Aorta (tissue), 5 donors: Measurements from ENCODE around the gene FTCDNL1. TPM values are rescaled to one million over a fixed set of nuclear protein-coding genes. Genes with fewer than 3 reads are reported as not detected.

ENCODE experiments used
- ATAC-seq: fragments of 200-7000 bp; cut with Tn5 transposase; one replicate; pipeline ENCODE4 v1.9.1; 2022; ENCODE audit warnings: moderate library complexity; ENCODE audit not compliant: low FRiP score
- DNase-seq, 2 donors: peaks; one replicate each; pipeline ENCODE4 v3.0.0-alpha.2; 2020
- H3K27ac ChIP-seq, 2 donors: one replicate each; pipeline ENCODE4 v1.5.1; 2013; ENCODE audit warnings: low read length in 2 of 2, mild to moderate bottlenecking in 2 of 2, moderate library complexity in 2 of 2, control low read depth in 1 of 2, inconsistent platforms in 1 of 2, low read depth in 1 of 2
- H3K27me3 ChIP-seq, 2 donors: one replicate each; pipeline ENCODE4 v1.6.1; 2013; ENCODE audit warnings: control low read depth in 1 of 2, low read length in 1 of 2, mild to moderate bottlenecking in 1 of 2, moderate library complexity in 1 of 2; ENCODE audit not compliant: insufficient read depth in 2 of 2, control insufficient read depth in 1 of 2
- H3K36me3 ChIP-seq, 2 donors: one replicate each; pipeline ENCODE4 v1.6.1; 2013; ENCODE audit warnings: control low read depth in 1 of 2, low read length in 1 of 2, mild to moderate bottlenecking in 1 of 2; ENCODE audit not compliant: insufficient read depth in 2 of 2, control insufficient read depth in 1 of 2
- H3K4me1 ChIP-seq, 2 donors: one replicate each; pipeline ENCODE4 v1.6.1; 2013; ENCODE audit warnings: low read length in 2 of 2, control low read depth in 1 of 2, mild to moderate bottlenecking in 1 of 2, moderate library complexity in 1 of 2; ENCODE audit not compliant: insufficient read depth in 2 of 2, control insufficient read depth in 1 of 2
- H3K4me3 ChIP-seq, 2 donors: one replicate each; pipeline ENCODE4 v1.5.1; 2013; ENCODE audit warnings: low read length in 2 of 2, control low read depth in 1 of 2, mild to moderate bottlenecking in 1 of 2
- H3K9me3 ChIP-seq: one replicate; pipeline ENCODE4 v1.6.1; 2013; ENCODE audit warnings: mild to moderate bottlenecking, low read length; ENCODE audit not compliant: control insufficient read depth
- WGBS, 2 donors: extraction: QIAGEN DNeasy Blood & Tissue Kit; methylation state at CpG; one replicate each; pipeline ENCODE4 v1.1.7; 2013; 5-methylcytosine and 5-hydroxymethylcytosine counted together
- intact Hi-C, 2 donors: fragments of 100-400 bp; cut with DNase I; formaldehyde crosslinking; loops; one replicate each; pipeline versions ENCODE4 v1.14.2 to v1.15.0; 2022
- polyA plus RNA-seq, 2 donors: library from polyadenylated mRNA; stranded (reverse); fragments of 200-250 nt; gene quantifications; one replicate each; pipeline ENCODE4 v1.2.3, GENCODE V29; 2013
- total RNA-seq, 2 donors: library from RNA; stranded (reverse); fragmentation: NEBNext Ultra II Directional; extraction: Animal tissue kit (Norgen Biotek cat#: 25700); gene quantifications; one replicate each; pipeline ENCODE4 v1.2.1, GENCODE V29; 2021
- donor health status: healthy with polysubstance abuse.
- donor health status: Bipolar disorder and iron deficiency.
- donor health status: DM: no; HTN: no; CAD: no.
- donor health status: DM: no; HTN: no; CAD: no.
- donor health status: DM: yes; HTN: yes; CAD: no.

The FTCDNL1 gene
- total and polyA plus RNA-seq, 4 donors = 1.4 to 1.7 TPM; not detected in 2

GRCh38 chr2:199833525-199833924, 17.5 kb downstream of the FTCDNL1 start:
- 7 to 19% methylated on average over 1 of the region's 1 CpG for WGBS, 2 donors
- no peak overlapping the region for H3K4me3 ChIP-seq
- H3K36me3 ChIP-seq = no peaks in the 10 kb centered on the region
- ATAC-seq (no peak), DNase-seq (no peak)
- H3K9me3 ChIP-seq = no peaks in the 10 kb centered on the region
- no peaks in the 10 kb centered on the region for H3K4me1 ChIP-seq
- no peak overlapping the region for H3K27ac ChIP-seq
- H3K27me3 ChIP-seq = peaks cover 0 to 3% of the 10 kb centered on the region in 2 donors
- intact Hi-C loops = no loop called here

GRCh38 chr2:199830531-199830930, 20.5 kb downstream of the FTCDNL1 start:
- Histone ChIP-seq H3K36me3 (no peaks in the 10 kb centered on the region), H3K4me3 (no peak overlapping the region), H3K27me3 (peaks cover 0 to 3% of the 10 kb centered on the region in 2 donors), H3K9me3 (no peaks in the 10 kb centered on the region), H3K4me1 (no peaks in the 10 kb centered on the region), H3K27ac (no peak overlapping the region)
- intact Hi-C loops = no loop called here
- ATAC-seq = no peak
- 25 to 47% methylated on average over 9 of the region's 9 CpGs for WGBS, 2 donors
- no peak for DNase-seq

GRCh38 chr2:199829628-199830027, 21.4 kb downstream of the FTCDNL1 start:
- H3K9me3 ChIP-seq = no peaks in the 10 kb centered on the region
- no peaks in the 10 kb centered on the region for H3K36me3 ChIP-seq
- H3K27me3 ChIP-seq = peaks cover 0 to 3% of the 10 kb centered on the region in 2 donors
- H3K27ac ChIP-seq = no peak overlapping the region
- intact Hi-C loops = no loop called here
- ATAC-seq (no peak), DNase-seq (no peak)
- 43 to 51% methylated on average over 2 of the region's 2 CpGs for WGBS, 2 donors
- no peak overlapping the region for H3K4me3 ChIP-seq
- no peaks in the 10 kb centered on the region for H3K4me1 ChIP-seq

- Histone ChIP-seq H3K36me3 (no peaks in the 10 kb centered on the region), H3K27ac (no peak overlapping the region), H3K9me3 (no peaks in the 10 kb centered on the region), H3K27me3 (no peaks in the 10 kb centered on the region), H3K4me1 (no peaks in the 10 kb centered on the region), H3K4me3 (no peak overlapping the region)
- DNase-seq = no peak
- intact Hi-C loops = no loop called here
- no peak for ATAC-seq
Observed at GRCh38 chr2:199819746-199820145, 31.2 kb downstream of the FTCDNL1 start.

- Histone ChIP-seq H3K36me3 (no peaks in the 10 kb centered on the region), H3K27me3 (no peaks in the 10 kb centered on the region), H3K4me3 (no peak overlapping the region), H3K4me1 (peaks cover 0 to 2% of the 10 kb centered on the region in 2 donors), H3K27ac (no peak overlapping the region), H3K9me3 (no peaks in the 10 kb centered on the region)
- intact Hi-C loops = no loop called here
- no peak for ATAC-seq
- DNase-seq = no peak
- 74 to 78% methylated on average over 2 of the region's 2 CpGs for WGBS, 2 donors
Observed at GRCh38 chr2:199818754-199819153, 32.2 kb downstream of the FTCDNL1 start.

- no peaks in the 10 kb centered on the region for H3K9me3 ChIP-seq
- WGBS, 2 donors = 45 to 49% methylated on average over 2 of the region's 2 CpGs
- H3K4me3 ChIP-seq = no peak overlapping the region
- no peak overlapping the region for H3K27ac ChIP-seq
- no peaks in the 10 kb centered on the region for H3K27me3 ChIP-seq
- DNase-seq (no peak), ATAC-seq (no peak)
- no peaks in the 10 kb centered on the region for H3K36me3 ChIP-seq
- H3K4me1 ChIP-seq = peaks cover 0 to 2% of the 10 kb centered on the region in 2 donors
- intact Hi-C loops = no loop called here
Observed at GRCh38 chr2:199818026-199818425, 33.0 kb downstream of the FTCDNL1 start.

GRCh38 chr2:199814817-199815211, 36.2 kb downstream of the FTCDNL1 start:
- Histone ChIP-seq H3K27me3 (no peaks in the 10 kb centered on the region), H3K4me3 (no peak overlapping the region), H3K4me1 (peaks cover 0 to 2% of the 10 kb centered on the region in 2 donors), H3K36me3 (no peaks in the 10 kb centered on the region), H3K27ac (no peak overlapping the region), H3K9me3 (no peaks in the 10 kb centered on the region)
- intact Hi-C loops = no loop called here
- no peak for ATAC-seq
- no peak for DNase-seq

- H3K4me1 ChIP-seq = peaks cover 0 to 2% of the 10 kb centered on the region in 2 donors
- no peaks in the 10 kb centered on the region for H3K36me3 ChIP-seq
- whole genome bisulfite sequencing, 2 donors = 31 to 37% methylated on average over 6 of the region's 6 CpGs
- DNase-seq (no peak), ATAC-seq (no peak)
- H3K27me3 ChIP-seq = no peaks in the 10 kb centered on the region
- intact Hi-C loops = no loop called here
- no peaks in the 10 kb centered on the region for H3K9me3 ChIP-seq
- no peak overlapping the region for H3K27ac ChIP-seq
- H3K4me3 ChIP-seq = no peak overlapping the region
Observed at GRCh38 chr2:199814101-199814816, 36.7 kb downstream of the FTCDNL1 start.

GRCh38 chr2:199812493-199812892, 38.5 kb downstream of the FTCDNL1 start:
- intact Hi-C loops = no loop called here
- Histone ChIP-seq H3K4me3 (no peak overlapping the region), H3K9me3 (no peaks in the 10 kb centered on the region), H3K27me3 (no peaks in the 10 kb centered on the region), H3K36me3 (no peaks in the 10 kb centered on the region), H3K27ac (no peak overlapping the region), H3K4me1 (peaks cover 0 to 2% of the 10 kb centered on the region in 2 donors)
- no peak for DNase-seq
- 82% methylated on average over 8 of the region's 8 CpGs for WGBS, 2 donors
- ATAC-seq = no peak
